Right forelimb (tissue), 1 donor: Measurements from ENCODE around the gene PDCD2.
"Not testable (repeated sequence)": the region's sequence is repeated elsewhere in the genome, so short reads cannot be mapped to it uniquely, and the experiment has no call there.

Source experiments
- DNase-seq: peaks from one replicate; pipeline ENCODE4 v3.0.0-alpha.2; 2018

PDCD2 gene, protein sequence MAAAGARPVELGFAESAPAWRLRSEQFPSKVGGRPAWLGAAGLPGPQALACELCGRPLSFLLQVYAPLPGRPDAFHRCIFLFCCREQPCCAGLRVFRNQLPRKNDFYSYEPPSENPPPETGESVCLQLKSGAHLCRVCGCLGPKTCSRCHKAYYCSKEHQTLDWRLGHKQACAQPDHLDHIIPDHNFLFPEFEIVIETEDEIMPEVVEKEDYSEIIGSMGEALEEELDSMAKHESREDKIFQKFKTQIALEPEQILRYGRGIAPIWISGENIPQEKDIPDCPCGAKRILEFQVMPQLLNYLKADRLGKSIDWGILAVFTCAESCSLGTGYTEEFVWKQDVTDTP

DNA sequence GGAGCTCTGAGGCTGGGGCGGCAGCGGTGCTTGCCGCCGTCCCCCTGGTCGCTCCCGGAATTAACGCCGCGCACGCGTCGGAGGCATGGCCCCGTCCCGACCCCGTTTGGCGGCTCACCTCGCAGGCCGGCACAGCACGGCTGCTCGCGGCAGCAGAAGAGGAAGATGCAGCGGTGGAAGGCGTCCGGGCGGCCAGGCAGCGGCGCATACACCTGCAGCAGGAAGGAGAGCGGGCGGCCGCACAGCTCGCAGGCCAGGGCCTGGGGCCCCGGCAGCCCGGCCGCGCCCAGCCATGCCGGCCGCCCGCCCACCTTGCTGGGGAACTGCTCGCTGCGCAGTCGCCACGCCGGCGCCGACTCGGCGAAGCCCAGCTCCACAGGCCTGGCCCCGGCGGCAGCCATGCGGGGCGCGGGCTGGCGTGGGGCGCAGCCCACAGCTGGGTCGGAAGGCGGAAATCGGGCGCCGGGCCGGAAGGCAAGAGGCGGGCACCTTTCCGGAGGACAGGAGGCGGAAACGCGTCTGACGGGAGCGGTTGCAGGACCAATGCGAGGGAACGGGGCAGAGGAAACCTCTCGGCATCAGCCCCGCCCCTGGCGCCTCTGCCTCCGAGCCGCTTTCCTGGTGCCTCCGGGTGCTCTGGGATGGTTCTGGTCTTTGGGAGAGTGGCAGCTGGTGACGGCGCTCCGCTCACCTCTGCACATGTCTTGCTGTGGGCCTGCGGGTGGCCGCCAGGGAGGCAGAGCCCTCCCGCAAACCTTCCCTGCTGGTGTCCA lies at the start of gene PDCD2:
Gene PDCD2 (minus strand): TSS at position 457 of the 773 bp plus-strand sequence. CDS start 56 bp downstream, at position 401.
- DNase-seq: peak; percentile 92

DNA sequence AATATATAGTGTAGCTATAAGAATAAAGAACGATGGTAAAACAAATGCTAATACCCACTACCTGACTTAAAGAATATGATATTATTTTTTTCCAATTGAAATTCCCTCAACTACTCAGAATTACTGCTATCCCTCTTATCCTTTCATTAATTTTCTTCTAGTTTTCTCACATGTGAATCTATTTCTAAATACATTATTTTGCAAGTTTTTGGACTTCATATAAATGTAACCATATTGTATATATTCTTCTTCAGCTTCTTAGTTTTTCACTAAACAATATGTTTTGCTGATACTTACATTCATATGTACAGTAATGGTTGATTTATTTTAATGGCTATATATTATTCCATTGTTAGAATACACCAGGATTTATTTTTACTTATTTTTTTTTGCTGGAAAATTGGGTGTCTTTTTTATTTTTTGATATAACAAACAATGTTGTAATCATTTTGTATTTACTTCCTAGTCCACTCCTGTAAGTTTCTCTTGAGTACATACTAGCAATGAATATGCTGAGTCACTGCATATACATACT lies 31.6 kb upstream of the PDCD2 start:
- DNase-seq: not testable (repeated sequence)

GRCh38 chr6:170612256-170612804 lies 27.9 kb upstream of the PDCD2 start:
- not testable (repeated sequence) for DNase-seq

DNA sequence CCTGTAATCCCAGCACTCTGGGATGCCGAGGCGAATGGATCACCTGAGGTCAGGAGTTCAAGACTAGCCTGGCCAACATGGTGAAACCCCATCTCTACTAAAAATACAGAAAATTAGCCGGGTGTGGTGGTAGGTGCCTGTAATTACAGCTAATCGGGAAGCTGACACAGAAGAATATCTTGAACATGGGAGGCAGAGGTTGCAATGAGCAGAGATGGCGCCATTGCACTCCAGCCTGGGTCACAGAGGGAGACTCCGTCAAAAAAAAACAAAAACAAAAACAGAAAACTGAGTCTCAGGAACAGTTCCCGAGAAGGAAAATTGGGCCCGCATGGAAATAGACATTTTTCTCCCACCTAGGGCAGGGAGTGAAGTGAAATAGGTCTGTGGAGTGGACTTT lies 24.8 kb upstream of the PDCD2 start:
- not testable (repeated sequence) for DNase-seq

- no peak for DNase-seq
Observed at GRCh38 chr6:170605574-170606259, 21.3 kb upstream of the PDCD2 start.

GRCh38 chr6:170597278-170597677 lies 12.8 kb upstream of the PDCD2 start:
- no peak for DNase-seq

- no peak for DNase-seq
Observed at GRCh38 chr6:170596426-170596825, 12.0 kb upstream of the PDCD2 start.

DNA sequence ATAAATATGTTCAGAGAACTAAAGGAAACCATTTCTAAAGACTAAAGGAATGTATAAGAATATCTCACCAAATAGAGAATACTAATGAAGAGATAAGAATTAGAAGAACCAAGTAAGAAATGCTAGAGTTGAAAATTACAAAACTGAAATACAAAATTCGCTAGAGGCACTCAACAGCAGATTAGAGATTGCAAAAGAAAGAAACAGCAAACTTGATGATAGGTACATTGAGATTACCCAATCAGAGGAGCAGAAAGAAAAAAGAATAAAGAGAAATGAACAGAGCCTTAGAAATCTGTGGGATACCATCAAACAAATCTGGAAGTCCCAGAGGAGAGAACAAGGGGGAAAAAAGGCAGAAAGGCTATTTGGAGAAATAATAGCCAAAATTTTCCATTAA lies 6.3 kb upstream of the PDCD2 start:
- DNase-seq: no peak

DNA sequence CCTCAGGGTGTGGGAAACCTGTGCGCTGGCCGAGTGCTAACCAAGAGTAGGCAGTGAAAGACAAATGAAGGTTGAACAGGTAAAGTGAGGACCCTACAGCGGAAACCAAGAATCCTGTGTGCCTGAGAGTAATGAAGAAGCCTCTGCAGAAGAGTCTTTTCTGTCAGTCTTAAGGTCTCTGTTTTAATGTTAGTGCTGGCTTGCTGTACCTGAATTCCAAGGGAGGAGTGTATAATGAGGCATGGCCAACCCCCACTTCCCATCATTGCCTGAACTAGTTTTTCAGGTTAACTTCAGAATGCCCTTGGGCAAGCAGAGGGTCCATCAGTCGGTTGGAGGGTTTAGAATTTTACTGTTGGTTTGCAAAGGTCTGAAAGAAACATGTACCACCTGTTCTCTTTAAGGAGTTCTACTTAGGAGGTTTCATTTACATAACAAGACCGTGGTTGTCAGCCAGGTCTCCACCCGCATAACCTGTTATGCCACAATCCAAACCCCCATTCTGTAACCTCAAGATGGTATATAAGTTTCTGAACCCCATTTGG lies 589 bp upstream of the PDCD2 start:
- DNase-seq: no peak

DNA sequence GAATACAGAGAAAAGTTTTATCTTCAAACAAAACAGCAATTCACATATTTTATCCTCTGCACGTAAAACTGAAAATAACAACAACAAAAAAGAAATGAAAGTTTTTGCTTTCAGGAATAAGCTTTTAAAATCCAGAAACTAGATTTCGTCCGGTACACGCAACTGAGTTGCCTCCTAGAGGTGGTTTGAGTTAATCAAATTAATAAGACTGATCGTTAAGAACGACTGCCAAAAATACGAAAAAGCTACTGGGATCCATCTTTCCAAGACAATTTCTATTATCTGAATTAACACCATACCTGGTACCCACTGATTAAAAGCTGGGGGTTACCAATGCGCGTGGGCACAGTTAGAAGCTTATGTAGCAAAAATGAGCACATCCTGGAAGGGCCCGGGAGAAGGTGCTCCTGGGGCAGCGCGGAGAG lies 669 bp downstream of the PDCD2 start:
- no peak for DNase-seq

DNA sequence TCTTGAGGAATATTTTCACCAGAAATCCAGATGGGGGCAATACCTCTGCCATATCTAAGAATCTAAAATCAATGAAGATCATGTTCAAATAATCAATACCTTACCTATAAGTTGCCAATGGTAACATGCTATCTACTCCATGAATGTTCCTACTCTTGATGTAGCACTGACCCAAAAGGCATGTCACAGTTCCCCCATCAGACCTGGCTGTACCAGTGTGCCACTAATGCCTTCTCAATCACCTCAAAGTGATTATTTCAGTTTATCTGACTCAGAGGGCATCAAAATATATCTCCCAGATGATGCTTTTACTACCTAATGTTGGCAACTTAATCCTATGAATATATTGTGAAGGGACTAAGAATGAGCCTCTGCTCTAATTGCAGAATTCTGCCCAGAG lies 5.5 kb downstream of the PDCD2 start:
- no peak for DNase-seq

DNA sequence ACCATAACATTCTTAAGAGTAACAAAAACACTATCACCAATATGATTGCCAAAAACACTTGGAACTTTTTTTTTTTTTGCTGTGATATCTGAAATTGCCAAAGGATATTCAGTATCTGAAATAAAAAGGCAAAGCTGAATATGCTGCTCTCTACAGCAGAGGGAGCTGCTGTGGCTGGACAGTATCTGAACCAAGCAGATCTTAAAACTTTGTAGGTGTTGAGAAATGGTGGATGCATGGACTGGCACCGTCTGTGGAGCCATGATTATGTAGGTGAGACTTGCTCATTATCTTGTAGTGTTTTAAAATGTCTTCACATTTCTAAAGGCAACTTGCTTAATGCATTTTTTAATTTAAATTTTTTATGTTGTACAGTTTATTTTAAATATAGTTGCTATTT lies 9.2 kb downstream of the PDCD2 start:
- DNase-seq: no peak

DNA sequence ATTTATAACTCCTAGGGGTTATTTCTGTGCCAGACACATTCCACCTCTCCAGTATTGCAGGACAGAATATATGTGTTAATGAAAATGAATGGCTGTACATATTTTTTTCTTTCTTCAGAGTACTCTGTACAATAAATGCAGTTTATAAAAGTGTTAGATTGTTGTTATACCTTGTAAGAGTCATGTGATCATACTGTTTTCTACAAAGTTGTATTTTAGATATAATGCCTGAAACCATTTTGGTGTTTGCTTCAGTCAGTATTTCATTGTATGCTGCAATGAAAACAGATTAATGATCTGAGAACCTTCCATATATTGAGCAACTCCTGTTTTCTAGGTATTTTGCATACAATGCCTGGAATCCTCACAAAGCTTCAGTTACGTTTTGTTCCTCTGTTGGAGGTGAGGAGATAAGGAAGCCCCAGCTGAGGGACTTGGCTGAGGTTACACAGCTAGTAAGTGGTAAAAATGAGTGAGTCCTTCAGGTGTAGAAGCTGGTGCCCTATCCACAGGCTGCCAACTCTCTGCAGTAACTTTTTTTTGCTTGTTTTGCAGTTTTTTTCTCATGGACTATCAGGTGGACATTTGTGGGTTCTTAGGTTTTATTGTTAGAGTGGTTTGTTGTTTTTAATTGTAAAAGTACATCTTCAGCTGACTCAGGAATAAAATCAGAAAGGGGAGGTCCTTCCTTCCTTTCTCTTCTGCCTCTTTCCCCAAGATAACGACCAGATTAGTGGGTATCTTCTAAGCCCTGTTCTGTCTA lies 11.6 kb downstream of the PDCD2 start:
- no peak for DNase-seq

DNA sequence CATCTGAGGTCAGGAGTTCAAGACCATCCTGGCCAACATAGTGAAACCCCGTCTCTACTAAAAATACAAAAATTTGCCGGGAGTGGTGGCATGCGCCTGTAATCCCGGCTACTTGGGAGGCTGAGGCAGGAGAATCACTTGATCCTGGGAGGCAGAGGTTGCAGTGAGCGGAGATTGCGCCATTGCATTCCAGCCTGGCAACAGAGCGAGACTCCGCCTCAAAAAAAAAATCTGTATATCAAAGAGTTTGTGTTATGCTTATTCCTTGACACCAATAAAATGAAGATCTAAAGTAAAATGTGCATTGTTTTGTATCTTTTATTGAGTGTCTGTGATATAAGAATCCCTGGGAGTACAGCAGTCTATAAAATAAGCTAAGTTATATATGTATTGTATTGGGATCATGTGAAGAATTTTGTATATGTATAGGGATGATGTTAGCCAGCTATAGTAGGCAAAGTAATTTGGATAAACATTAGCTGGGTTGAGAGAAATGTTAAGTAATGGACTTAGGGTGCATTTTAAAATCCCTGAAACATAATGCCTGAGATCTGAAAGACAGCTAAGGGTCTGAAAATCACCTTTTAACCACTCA lies 19.4 kb downstream of the PDCD2 start:
- DNase-seq: no peak

DNA sequence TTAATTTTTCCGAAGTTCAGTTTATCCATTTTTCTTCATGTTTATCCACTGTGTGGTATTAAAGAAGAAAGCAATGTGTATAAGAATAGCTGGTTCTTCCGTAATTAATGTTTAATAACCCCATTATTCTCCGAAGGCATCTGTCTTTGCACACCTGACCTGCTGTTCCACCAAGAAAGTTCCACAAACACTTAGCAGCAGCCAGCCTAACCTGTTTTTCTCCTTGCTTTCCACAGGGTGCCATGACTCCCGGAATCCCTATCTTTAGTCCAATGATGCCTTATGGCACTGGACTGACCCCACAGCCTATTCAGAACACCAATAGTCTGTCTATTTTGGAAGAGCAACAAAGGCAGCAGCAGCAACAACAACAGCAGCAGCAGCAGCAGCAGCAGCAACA lies 22.9 kb downstream of the PDCD2 start:
- DNase-seq: no peak

GRCh38 chr6:170555305-170555704 lies 29.1 kb downstream of the PDCD2 start:
- no peak for DNase-seq

DNA sequence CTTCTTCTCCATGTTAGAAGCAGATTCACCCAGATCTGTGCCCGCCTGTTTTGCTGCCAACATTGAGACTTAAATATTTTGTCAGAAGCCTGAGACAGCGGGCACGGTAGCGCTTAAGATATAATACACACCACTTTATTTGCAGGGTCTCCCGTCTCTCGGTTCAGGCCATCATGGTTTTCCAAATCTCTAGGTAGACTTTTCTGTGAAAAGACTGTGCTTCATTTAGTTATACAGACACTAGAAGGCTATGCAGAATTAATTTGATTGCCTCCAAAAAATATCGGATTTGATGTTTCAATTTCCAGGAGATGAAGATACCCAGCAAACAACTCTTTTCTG lies 29.7 kb downstream of the PDCD2 start:
- no peak for DNase-seq

DNA sequence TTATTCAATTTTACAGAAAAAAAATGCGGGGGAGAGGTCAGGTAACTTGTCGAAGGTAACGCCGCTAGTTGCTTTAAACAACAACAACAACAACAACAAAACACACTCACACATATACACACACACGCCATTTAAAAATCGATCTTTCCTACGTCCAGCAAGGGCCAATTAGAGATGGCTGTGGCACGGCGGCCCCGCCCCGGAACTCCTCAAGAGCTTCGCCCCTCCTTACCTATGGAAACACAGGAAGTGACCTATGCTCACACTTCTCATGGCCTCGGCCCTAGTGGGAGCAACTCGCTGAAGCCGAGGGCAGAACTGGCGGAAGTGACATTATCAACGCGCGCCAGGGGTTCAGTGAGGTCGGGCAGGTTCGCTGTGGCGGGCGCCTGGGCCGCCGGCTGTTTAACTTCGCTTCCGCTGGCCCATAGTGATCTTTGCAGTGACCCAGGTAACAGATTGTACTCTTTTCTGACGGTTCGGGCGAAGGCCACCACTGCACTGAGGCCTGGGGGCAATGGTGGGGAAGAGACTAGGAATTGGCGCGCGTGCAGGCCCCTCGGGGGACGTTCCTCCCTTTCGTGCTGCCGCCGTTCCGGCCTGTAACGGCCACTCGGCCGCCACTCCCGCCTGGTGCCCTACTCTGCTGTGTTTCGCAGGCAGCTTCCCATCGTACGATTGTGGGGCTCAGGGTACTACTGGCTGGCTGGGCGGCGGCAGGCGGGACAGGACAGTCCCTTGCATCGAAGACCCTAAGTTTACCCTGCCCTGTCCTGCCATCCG lies 30.2 kb downstream of the PDCD2 start, which contains the start of gene TBP:
Gene TBP (plus strand): TSS at position 357 of the 783 bp plus-strand sequence. CDS start 2,661 bp downstream, outside the sequence.
- DNase-seq: peak; percentile 98

DNA sequence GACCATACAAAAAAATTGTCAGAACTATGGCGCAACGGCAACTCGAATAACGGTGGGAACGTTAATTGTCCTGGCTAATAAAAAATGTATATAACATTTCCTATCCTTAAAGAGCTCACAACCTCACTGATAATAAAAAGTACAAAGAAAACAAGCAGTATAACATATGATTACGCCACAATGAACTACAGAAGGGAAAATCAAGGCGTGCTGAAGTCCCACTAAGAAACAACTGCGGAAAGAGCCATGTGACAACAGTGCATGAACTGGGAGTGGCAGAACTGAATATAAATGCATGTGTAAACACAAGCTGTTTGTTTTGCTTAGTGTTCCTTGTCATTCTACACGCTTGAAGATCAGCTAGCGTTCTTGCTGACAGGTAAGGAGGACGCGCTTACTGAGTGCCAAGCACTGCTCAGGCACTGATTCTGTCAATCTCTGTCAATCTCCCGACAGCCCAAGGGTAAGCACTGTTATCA lies 30.9 kb downstream of the PDCD2 start:
- DNase-seq: no peak

DNA sequence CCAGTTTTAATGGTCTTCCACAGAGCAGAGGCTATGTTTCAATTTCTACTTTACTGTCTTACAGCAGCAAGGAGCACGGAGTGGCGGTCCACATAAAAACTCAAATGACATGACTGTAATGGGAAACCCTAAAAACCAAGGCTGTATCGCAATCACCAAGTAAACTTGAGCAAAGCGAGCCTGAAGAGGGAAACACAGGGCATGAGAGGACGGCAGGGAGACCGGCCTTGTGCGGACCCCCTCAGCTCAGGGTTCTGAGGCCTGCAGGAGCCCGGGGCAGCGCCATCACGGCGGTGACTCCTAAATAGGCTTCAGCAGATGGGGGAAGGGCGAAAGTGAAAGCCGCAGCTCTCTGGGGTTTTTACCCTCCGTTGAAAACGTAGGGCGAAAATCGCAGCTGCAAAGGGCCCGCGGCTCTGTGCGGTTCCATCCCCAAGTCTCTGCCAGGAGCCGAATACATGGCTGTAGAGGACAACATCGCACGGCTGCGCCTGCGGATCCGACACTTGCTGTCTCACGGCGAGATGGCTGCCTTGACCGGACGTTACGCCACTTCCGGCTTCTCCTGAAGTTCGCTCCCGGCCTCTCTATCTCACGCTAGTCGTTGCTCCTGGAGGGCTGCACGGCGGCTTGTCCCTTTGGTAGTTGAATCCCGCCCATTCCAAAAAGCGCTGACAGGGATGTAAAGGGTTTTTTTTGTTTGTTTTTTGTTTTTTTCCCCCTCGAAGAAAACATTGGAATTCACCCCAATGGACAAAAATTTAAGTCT lies 31.5 kb downstream of the PDCD2 start, which contains the start of gene PSMB1:
Gene PSMB1 (minus strand): TSS at position 543 of the 769 bp plus-strand sequence. CDS start 65 bp downstream, at position 478.
- DNase-seq: peak; percentile 95
